Tibial nerve (tissue), 4 donors: Measurements from ENCODE around the gene ARL5B. TPM values are rescaled to one million over a fixed set of nuclear protein-coding genes. Genes with fewer than 3 reads are reported as not detected.

ENCODE experiments used
- DNase-seq, 2 donors: peaks; one replicate each; pipeline ENCODE4 v3.0.0-alpha.2; 2019; ENCODE audit warnings: low spot score in 2 of 2
- H3K27ac ChIP-seq, 4 donors: fragments of 200-600 bp; sonication (generic) in 3 of 4; one replicate each; pipeline ENCODE4 v1.5.1; 2017 to 2019; ENCODE audit warnings: mild to moderate bottlenecking in 1 of 4
- H3K27me3 ChIP-seq, 2 donors: fragments of 200-600 bp; sonication (generic) in 1 of 2; one replicate each; pipeline versions ENCODE4 v1.5.1 to v1.6.0; 2017 to 2019
- H3K36me3 ChIP-seq, 3 donors: fragments of 200-600 bp; sonication (generic); one replicate each; pipeline ENCODE4 v1.5.1; 2018 to 2019
- H3K4me1 ChIP-seq, 4 donors: fragments of 200-600 bp; sonication (generic) in 3 of 4; one replicate each; pipeline ENCODE4 v1.5.1; 2017 to 2019
- H3K4me3 ChIP-seq, 4 donors: fragments of 200-600 bp; sonication (generic) in 3 of 4; one replicate each; pipeline ENCODE4 v1.5.1; 2017 to 2019; ENCODE audit warnings: mild to moderate bottlenecking in 1 of 4, moderate library complexity in 1 of 4
- H3K9me3 ChIP-seq, 4 donors: fragments of 200-600 bp; sonication (generic) in 3 of 4; one replicate each; pipeline ENCODE4 v1.5.1; 2017 to 2019
- EP300 ChIP-seq, 2 donors: sonication (generic); formaldehyde crosslinking; IDR thresholded peaks; one replicate each; pipeline ENCODE4 v1.6.1; 2017; ENCODE audit warnings: antibody characterized with exemption in 2 of 2, mild to moderate bottlenecking in 1 of 2
- POLR2A ChIP-seq, 2 donors: fragments of 450-650 bp; IDR thresholded peaks; one replicate each; pipeline ENCODE4 v1.6.1; 2017; ENCODE audit warnings: antibody characterized with exemption in 2 of 2, mild to moderate bottlenecking in 2 of 2, moderate library complexity in 2 of 2
- WGBS, 2 donors: methylation state at CpG; one replicate each; pipeline ENCODE4 v1.1.5; 2018; 5-methylcytosine and 5-hydroxymethylcytosine counted together
- total RNA-seq, 4 donors: library from RNA; depleted of rRNA; stranded (reverse); fragments of >200 nt; gene quantifications; one replicate each; pipeline ENCODE4 v1.1.0, GENCODE V29; 2016
- TF ChIP-seq, protein P1 (sequence below), 5 experiments: fragments of 200-600 bp in 3 of 5; fragments of 450-650 bp in 2 of 5; sonication (generic) in 3 of 5; IDR thresholded peaks; one replicate each; pipeline ENCODE4 v1.5.1; 2016 to 2019; ENCODE audit warnings: antibody characterized with exemption in 5 of 5, mild to moderate bottlenecking in 3 of 5, moderate library complexity in 2 of 5

The ARL5B gene
- total RNA-seq, 4 donors from 2014 or later = 9.4 to 11.1 (median 9.6) TPM

- no peaks in the 10 kb centered on the region for H3K36me3 ChIP-seq
- TF ChIP-seq, protein P1, sequence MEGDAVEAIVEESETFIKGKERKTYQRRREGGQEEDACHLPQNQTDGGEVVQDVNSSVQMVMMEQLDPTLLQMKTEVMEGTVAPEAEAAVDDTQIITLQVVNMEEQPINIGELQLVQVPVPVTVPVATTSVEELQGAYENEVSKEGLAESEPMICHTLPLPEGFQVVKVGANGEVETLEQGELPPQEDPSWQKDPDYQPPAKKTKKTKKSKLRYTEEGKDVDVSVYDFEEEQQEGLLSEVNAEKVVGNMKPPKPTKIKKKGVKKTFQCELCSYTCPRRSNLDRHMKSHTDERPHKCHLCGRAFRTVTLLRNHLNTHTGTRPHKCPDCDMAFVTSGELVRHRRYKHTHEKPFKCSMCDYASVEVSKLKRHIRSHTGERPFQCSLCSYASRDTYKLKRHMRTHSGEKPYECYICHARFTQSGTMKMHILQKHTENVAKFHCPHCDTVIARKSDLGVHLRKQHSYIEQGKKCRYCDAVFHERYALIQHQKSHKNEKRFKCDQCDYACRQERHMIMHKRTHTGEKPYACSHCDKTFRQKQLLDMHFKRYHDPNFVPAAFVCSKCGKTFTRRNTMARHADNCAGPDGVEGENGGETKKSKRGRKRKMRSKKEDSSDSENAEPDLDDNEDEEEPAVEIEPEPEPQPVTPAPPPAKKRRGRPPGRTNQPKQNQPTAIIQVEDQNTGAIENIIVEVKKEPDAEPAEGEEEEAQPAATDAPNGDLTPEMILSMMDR (IDR thresholded peaks at IDR 0.05) = no peak
- no peak for TF ChIP-seq POLR2A (IDR thresholded peaks at IDR 0.05)
- peaks cover 0 to 51% (median 20%) of the 10 kb centered on the region in 4 donors for H3K4me1 ChIP-seq
- peak overlapping the region in 1 of 4 donors; percentile 98 for H3K27ac ChIP-seq
- H3K9me3 ChIP-seq = no peaks in the 10 kb centered on the region
- DNase-seq = no peak
- 90 to 91% methylated on average over 19 of the region's 19 CpGs for WGBS, 2 donors
- H3K27me3 ChIP-seq = no peaks in the 10 kb centered on the region
- peak overlapping the region in 3 of 4 donors; percentile 75 to 97 (median 90) for H3K4me3 ChIP-seq
Measured at GRCh38 chr10:18660816-18661431, 1.7 kb downstream of the ARL5B start.

DNA sequence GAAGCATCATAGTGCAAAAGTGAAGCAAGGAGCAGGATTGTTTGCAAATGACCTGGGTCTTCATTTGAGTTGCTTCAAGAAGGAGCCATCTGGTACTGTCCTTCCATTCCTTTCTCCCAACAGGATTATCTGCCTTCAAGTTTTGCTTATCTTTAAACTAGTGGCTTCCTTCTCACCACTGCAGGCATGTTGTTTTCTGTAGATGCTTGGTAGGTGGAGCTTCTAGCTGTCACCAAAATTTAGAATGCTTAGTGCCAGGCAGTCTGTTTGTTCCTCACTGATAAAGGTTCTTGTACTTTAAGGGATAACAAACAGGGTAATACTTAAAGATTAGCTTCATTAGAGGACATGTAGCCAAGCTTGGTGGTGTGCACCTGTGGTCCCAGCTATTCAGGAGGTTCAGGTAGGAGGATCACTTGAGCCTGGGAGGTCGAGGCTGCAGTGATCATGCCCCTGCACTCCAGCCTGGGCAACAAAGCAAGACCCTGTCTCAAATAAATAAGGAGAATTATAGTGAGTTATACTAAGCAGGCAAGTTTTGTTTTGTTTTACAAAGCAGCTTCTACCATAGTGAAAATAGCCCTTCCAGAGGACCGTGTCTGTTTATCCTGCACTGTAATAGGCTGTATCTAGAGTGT lies 5.7 kb downstream of the ARL5B start:
- WGBS, 2 donors = 93 to 97% methylated on average over 2 of the region's 2 CpGs
- no peak overlapping the region for H3K4me3 ChIP-seq
- peaks cover 0 to 24% (median 0%) of the 10 kb centered on the region in 3 donors for H3K36me3 ChIP-seq
- DNase-seq = no peak
- no peak overlapping the region for H3K27ac ChIP-seq
- peaks cover 0 to 49% (median 19%) of the 10 kb centered on the region in 4 donors for H3K4me1 ChIP-seq
- no peaks in the 10 kb centered on the region for H3K9me3 ChIP-seq
- no peaks in the 10 kb centered on the region for H3K27me3 ChIP-seq
- TF ChIP-seq EP300 (IDR thresholded peaks at IDR 0.05) (no peak), POLR2A (IDR thresholded peaks at IDR 0.05) (no peak)
- TF ChIP-seq, protein P1 (IDR thresholded peaks at IDR 0.05) = no peak

- H3K9me3 ChIP-seq = no peaks in the 10 kb centered on the region
- H3K4me3 ChIP-seq = no peak overlapping the region
- WGBS, 2 donors = 32 to 34% methylated on average over 3 of the region's 3 CpGs
- H3K27ac ChIP-seq = no peak overlapping the region
- H3K36me3 ChIP-seq = peaks cover 0 to 33% (median 0%) of the 10 kb centered on the region in 3 donors
- peaks cover 0 to 40% (median 11%) of the 10 kb centered on the region in 4 donors for H3K4me1 ChIP-seq
- no peaks in the 10 kb centered on the region for H3K27me3 ChIP-seq
- DNase-seq = no peak
- no peak for TF ChIP-seq EP300 (IDR thresholded peaks at IDR 0.05)
- TF ChIP-seq POLR2A (IDR thresholded peaks at IDR 0.05) = no peak
- TF ChIP-seq, protein P1 (IDR thresholded peaks at IDR 0.05) = no peak
Measured at GRCh38 chr10:18665815-18666558, 6.8 kb downstream of the ARL5B start.

DNA sequence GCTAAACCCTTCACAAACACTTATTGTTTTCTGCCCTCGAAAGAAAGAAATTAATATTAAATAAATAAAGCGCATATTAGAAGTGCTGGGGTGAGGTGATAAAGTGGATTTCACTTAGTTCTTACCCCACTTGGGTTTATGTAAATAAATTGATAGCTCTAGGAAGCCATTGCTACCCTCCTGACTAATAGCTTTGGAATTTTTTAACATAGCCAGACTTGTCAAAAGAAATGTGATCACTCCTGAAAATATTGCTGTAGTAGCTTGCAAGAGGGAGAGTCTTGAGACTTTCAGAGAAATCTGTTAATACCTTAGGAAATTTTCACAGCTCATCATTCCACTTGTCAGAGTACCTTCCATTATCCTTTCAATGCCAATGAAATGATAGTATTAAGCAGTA lies 7.6 kb downstream of the ARL5B start:
- TF ChIP-seq POLR2A (IDR thresholded peaks at IDR 0.05) = no peak
- TF ChIP-seq EP300 (IDR thresholded peaks at IDR 0.05) = no peak
- TF ChIP-seq, protein P1 (IDR thresholded peaks at IDR 0.05) = no peak
- Histone ChIP-seq H3K36me3 (peaks cover 0 to 42% (median 0%) of the 10 kb centered on the region in 3 donors), H3K9me3 (no peaks in the 10 kb centered on the region), H3K4me1 (peaks cover 0 to 31% (median 3%) of the 10 kb centered on the region in 4 donors), H3K4me3 (no peak overlapping the region), H3K27me3 (no peaks in the 10 kb centered on the region), H3K27ac (no peak overlapping the region)
- no peak for DNase-seq
- 67 to 70% methylated on average over 2 of the region's 2 CpGs for WGBS, 2 donors

- DNase-seq = no peak
- Histone ChIP-seq H3K4me1 (peaks cover 0 to 26% (median 2%) of the 10 kb centered on the region in 4 donors), H3K27ac (no peak overlapping the region), H3K4me3 (no peak overlapping the region), H3K36me3 (peaks cover 0 to 45% (median 0%) of the 10 kb centered on the region in 3 donors), H3K9me3 (no peaks in the 10 kb centered on the region), H3K27me3 (no peaks in the 10 kb centered on the region)
- 74 to 76% methylated on average over 2 of the region's 2 CpGs for WGBS, 2 donors
- TF ChIP-seq, protein P1 (IDR thresholded peaks at IDR 0.05) = no peak
- no peak for TF ChIP-seq POLR2A (IDR thresholded peaks at IDR 0.05)
Measured at GRCh38 chr10:18668026-18668425, 8.8 kb downstream of the ARL5B start.
